BE2C (cell line): ENCODE data around the gene DCLK2.

Source experiments
- DNase-seq: peaks from one replicate; pipeline ENCODE4 v3.0.0-alpha.2; 2020
- H3K27me3 ChIP-seq: fragments of 250-450 bp; sonication (Bioruptor Pico); 2 replicates; pipeline ENCODE4 v1.5.1; 2020; ENCODE audit warnings: mild to moderate bottlenecking
- H3K36me3 ChIP-seq: fragments of 250-450 bp; sonication (Bioruptor Pico); 2 replicates; pipeline ENCODE4 v1.5.1; 2020; ENCODE audit warnings: mild to moderate bottlenecking
- H3K4me1 ChIP-seq: fragments of 250-450 bp; sonication (Bioruptor Pico); 2 replicates; pipeline ENCODE4 v1.5.1; 2020
- H3K4me3 ChIP-seq: 2 replicates; pipeline ENCODE4 v1.5.1; 2011; ENCODE audit warnings: low read depth, low read length
- H3K9me3 ChIP-seq: fragments of 250-450 bp; sonication (Bioruptor Pico); 2 replicates; pipeline ENCODE4 v1.5.1; 2020
- CTCF ChIP-seq: IDR thresholded peaks from 2 replicates; pipeline ENCODE4 v1.5.1; 2012; ENCODE audit warnings: mild to moderate bottlenecking, low read depth, low read length

DCLK2 gene

GRCh38 chr4:150039274-150040127 lies 38.7 kb upstream of the DCLK2 start:
- Histone ChIP-seq H3K4me1 (no peaks in the 10 kb centered on the region; the same call in 1 of the 2 replicates), H3K36me3 (no peaks in the 10 kb centered on the region), H3K9me3 (no peaks in the 10 kb centered on the region), H3K27me3 (no peaks in the 10 kb centered on the region), H3K4me3 (no peak overlapping the region)
- no peak for DNase-seq
- no peak for TF ChIP-seq CTCF

GRCh38 chr4:150044517-150044916 lies 33.7 kb upstream of the DCLK2 start:
- Histone ChIP-seq H3K4me3 (no peak overlapping the region), H3K36me3 (no peaks in the 10 kb centered on the region)
- no peak for DNase-seq

GRCh38 chr4:150045410-150045809 lies 32.8 kb upstream of the DCLK2 start:
- Histone ChIP-seq H3K4me3 (no peak overlapping the region), H3K36me3 (no peaks in the 10 kb centered on the region), H3K27me3 (no peaks in the 10 kb centered on the region), H3K4me1 (peaks cover 18% of the 10 kb centered on the region), H3K9me3 (no peaks in the 10 kb centered on the region)
- TF ChIP-seq CTCF = no peak
- DNase-seq = no peak

More at GRCh38 chr4:150044517-150044916, 33.7 kb upstream of the DCLK2 start:
- Histone ChIP-seq H3K4me1 (peaks cover 12% of the 10 kb centered on the region), H3K9me3 (no peaks in the 10 kb centered on the region), H3K27me3 (no peaks in the 10 kb centered on the region)
- TF ChIP-seq CTCF = no peak

- H3K4me3 ChIP-seq = no peak overlapping the region
- no peak for TF ChIP-seq CTCF
- H3K9me3 ChIP-seq = no peaks in the 10 kb centered on the region
Measured at GRCh38 chr4:150046728-150047217, 31.5 kb upstream of the DCLK2 start.

GRCh38 chr4:150047546-150047945 lies 30.7 kb upstream of the DCLK2 start:
- Histone ChIP-seq H3K4me1 (peaks cover 22% of the 10 kb centered on the region), H3K36me3 (no peaks in the 10 kb centered on the region), H3K4me3 (no peak overlapping the region), H3K9me3 (no peaks in the 10 kb centered on the region), H3K27me3 (no peaks in the 10 kb centered on the region)
- TF ChIP-seq CTCF = no peak
- no peak for DNase-seq

More at GRCh38 chr4:150046728-150047217, 31.5 kb upstream of the DCLK2 start:
- Histone ChIP-seq H3K36me3 (no peaks in the 10 kb centered on the region), H3K27me3 (no peaks in the 10 kb centered on the region), H3K4me1 (peaks cover 22% of the 10 kb centered on the region)
- DNase-seq = no peak

- no peak for TF ChIP-seq CTCF
- H3K36me3 ChIP-seq = no peaks in the 10 kb centered on the region
- peaks cover 22% of the 10 kb centered on the region for H3K4me1 ChIP-seq
- H3K4me3 ChIP-seq = no peak overlapping the region
- H3K27me3 ChIP-seq = no peaks in the 10 kb centered on the region
- no peaks in the 10 kb centered on the region for H3K9me3 ChIP-seq
- DNase-seq = peak; percentile 57
Measured at GRCh38 chr4:150049682-150050081, 28.6 kb upstream of the DCLK2 start.
